IPS-15b (cell line): ENCODE results near the gene CERS6.

Source experiments
- H3K27me3 ChIP-seq: one replicate; pipeline ENCODE4 v1.6.1; 2013; ENCODE audit warnings: low read length; ENCODE audit not compliant: control insufficient read depth, insufficient read depth
- H3K36me3 ChIP-seq: one replicate; pipeline ENCODE4 v1.6.1; 2013; ENCODE audit warnings: low read length; ENCODE audit not compliant: control insufficient read depth, insufficient read depth
- H3K4me1 ChIP-seq: one replicate; pipeline ENCODE4 v1.6.1; 2013; ENCODE audit warnings: mild to moderate bottlenecking, low read length; ENCODE audit not compliant: control insufficient read depth, insufficient read depth
- H3K4me3 ChIP-seq: one replicate; pipeline ENCODE4 v1.5.1; 2013; ENCODE audit warnings: low read depth, low read length
- H3K9ac ChIP-seq: one replicate; pipeline ENCODE4 v1.6.1; 2013; ENCODE audit warnings: low read depth, mild to moderate bottlenecking, low read length
- H3K9me3 ChIP-seq: one replicate; pipeline ENCODE4 v1.6.1; 2013; ENCODE audit warnings: mild to moderate bottlenecking, low read length; ENCODE audit not compliant: control insufficient read depth, insufficient read depth

Gene CERS6

GRCh38 chr2:168773128-168773527 lies 317.1 kb downstream of the CERS6 start:
- H3K27me3 ChIP-seq = no peaks in the 10 kb centered on the region
- no peak overlapping the region for H3K9ac ChIP-seq
- H3K4me3 ChIP-seq = no peak overlapping the region
- H3K4me1 ChIP-seq = peaks cover 6% of the 10 kb centered on the region
- no peaks in the 10 kb centered on the region for H3K36me3 ChIP-seq
- H3K9me3 ChIP-seq = no peaks in the 10 kb centered on the region

DNA sequence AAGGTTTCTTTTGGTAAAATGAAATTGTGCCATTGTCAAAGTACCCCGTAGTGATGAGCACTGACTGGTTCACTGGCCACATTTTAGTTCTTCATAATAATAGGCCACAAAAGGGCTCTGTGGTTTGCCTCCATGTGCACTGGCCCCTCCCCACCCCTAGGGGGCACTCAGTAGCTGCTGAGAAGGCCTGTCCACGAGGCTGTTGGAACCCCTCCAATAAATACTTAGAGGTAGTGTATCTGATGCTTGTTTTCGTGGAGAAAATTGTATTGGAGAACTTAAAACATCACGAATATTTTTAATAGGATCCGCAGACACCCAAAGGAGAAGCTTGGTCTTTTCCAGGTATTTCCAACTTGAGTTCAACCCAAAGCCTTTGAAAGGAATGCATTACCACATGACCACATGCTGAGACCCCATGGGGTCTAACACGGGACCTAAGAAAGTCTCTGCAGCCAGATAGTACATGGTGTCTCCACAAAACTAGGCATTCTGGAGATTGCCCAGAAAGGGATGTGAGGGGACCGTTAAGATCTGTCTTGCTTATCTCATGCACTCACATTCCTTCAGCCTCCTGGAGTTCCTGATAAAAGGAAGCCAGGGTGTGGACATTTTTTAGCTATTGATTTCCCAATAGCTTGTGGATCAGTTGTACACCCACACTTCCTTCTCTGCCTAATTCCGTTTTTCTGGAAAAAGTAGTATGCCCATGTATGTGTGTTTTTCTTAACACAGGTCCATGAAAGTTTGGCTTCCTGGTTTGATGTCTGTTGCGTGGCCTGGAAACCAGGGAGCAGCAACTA lies 317.8 kb downstream of the CERS6 start:
- Histone ChIP-seq H3K9me3 (no peaks in the 10 kb centered on the region), H3K9ac (no peak overlapping the region), H3K27me3 (no peaks in the 10 kb centered on the region), H3K4me3 (no peak overlapping the region), H3K36me3 (no peaks in the 10 kb centered on the region), H3K4me1 (peaks cover 6% of the 10 kb centered on the region)

DNA sequence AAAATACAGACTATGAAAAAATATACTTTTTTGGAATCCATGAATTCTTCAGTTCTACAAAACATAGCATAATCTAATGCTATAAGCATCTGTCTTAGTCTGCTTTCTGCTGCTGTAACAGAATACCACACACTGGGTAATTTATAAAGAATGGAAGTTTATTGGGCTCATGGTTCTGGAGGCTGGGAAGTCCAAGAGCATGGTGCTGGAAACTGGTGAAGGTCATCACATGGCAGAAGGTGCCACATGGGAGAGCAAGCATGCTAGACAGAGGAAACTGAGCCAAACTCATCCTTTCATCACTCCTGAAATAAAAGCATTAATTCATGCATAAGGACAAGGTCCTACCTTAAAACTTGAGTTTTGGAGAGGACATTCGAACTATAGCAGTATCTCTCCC lies 319.8 kb downstream of the CERS6 start:
- no peaks in the 10 kb centered on the region for H3K36me3 ChIP-seq
- no peaks in the 10 kb centered on the region for H3K27me3 ChIP-seq
- no peak overlapping the region for H3K9ac ChIP-seq
- no peak overlapping the region for H3K4me3 ChIP-seq
- no peaks in the 10 kb centered on the region for H3K9me3 ChIP-seq
- H3K4me1 ChIP-seq = peaks cover 11% of the 10 kb centered on the region

GRCh38 chr2:168780669-168781071 lies 324.6 kb downstream of the CERS6 start:
- H3K9ac ChIP-seq = no peak overlapping the region
- no peaks in the 10 kb centered on the region for H3K9me3 ChIP-seq
- no peak overlapping the region for H3K4me3 ChIP-seq
- no peaks in the 10 kb centered on the region for H3K36me3 ChIP-seq
- no peaks in the 10 kb centered on the region for H3K27me3 ChIP-seq
- H3K4me1 ChIP-seq = peaks cover 22% of the 10 kb centered on the region

DNA sequence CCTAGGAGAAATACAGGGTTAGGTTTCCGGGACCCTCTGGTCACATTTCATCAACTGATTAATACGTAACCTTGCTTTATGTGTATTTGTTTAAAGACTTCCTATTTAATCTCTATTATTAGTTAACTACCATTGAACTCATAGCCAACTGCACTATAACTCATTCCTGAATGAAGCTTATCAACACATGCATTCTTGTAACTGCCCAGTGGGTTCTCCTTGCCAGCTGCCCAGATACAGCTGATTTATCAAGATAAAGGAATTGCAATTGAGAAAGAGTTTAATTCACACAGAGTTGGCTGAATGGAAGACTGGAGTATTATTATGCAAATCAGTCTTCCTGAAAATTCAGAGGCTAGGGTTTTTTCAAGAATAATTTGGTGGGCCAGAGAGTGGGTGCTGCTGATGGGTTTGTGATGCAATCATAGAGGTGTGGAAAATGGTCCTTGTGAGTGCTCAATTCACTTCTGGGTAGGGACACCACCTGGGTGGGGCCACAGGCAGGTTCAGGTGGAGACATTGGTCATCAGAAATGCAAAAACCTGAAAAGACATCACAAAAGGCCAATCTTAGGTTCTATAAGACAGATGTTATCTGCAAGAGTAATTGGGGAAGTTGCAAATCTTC lies 325.2 kb downstream of the CERS6 start:
- Histone ChIP-seq H3K27me3 (no peaks in the 10 kb centered on the region), H3K4me1 (peaks cover 22% of the 10 kb centered on the region), H3K36me3 (no peaks in the 10 kb centered on the region), H3K4me3 (no peak overlapping the region), H3K9me3 (no peaks in the 10 kb centered on the region), H3K9ac (no peak overlapping the region)

GRCh38 chr2:168782271-168782670 lies 326.2 kb downstream of the CERS6 start:
- Histone ChIP-seq H3K9me3 (no peaks in the 10 kb centered on the region), H3K9ac (no peak overlapping the region), H3K4me3 (no peak overlapping the region), H3K36me3 (no peaks in the 10 kb centered on the region), H3K4me1 (peaks cover 22% of the 10 kb centered on the region), H3K27me3 (no peaks in the 10 kb centered on the region)

DNA sequence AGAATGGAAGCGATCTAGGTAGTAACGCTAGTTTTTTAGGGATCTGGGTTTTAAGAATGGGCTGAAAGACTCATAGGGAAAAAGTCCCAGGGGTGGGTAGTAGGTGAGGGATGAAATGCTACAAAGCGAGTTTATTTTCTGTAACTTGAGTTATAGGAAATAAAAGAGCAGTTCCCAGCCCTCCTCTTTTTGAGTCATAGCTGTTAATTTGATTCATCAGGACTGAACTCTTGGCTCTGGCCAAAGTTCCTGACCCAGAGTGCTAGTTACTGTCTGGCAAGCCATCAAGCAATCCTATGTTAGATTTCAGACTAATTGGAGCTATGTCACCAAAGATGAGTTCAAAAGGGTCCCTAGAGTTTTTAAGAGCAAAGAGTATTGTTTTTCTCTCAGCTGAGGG lies 328.9 kb downstream of the CERS6 start:
- H3K4me3 ChIP-seq = no peak overlapping the region
- no peaks in the 10 kb centered on the region for H3K27me3 ChIP-seq
- peaks cover 22% of the 10 kb centered on the region for H3K4me1 ChIP-seq
- H3K9me3 ChIP-seq = no peaks in the 10 kb centered on the region
- H3K36me3 ChIP-seq = no peaks in the 10 kb centered on the region
- H3K9ac ChIP-seq = no peak overlapping the region

GRCh38 chr2:168787098-168787781 lies 331.2 kb downstream of the CERS6 start:
- Histone ChIP-seq H3K27me3 (no peaks in the 10 kb centered on the region), H3K36me3 (no peaks in the 10 kb centered on the region), H3K4me3 (no peak overlapping the region)

DNA sequence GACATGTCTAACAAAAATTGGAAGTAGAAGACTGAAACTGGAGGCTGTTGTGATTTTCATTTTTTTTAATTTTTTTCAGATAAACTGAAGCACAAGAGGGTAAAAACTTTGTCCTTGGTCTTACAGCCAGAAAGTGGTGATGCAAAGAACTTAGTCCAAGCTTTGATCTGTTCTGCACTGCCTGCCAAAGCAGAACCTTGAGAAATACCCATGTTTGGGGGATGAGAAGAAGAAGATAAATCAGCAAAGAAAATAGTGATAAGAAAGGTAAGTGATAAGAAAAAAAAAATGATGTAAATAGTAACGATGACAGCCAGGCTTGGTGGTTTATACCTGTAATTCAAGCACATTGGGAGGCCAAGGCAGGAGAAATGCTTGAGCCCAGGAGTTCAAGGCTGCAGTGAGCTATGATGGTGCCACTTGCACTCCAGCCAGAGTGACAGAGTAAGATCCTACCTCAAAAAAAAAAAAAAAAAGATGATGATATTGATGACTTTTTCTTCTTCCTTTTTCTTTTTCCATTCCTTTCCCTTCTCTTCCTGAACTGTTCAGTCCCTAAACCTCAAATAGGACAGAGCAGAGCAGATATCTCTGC lies 331.8 kb downstream of the CERS6 start:
- no peak overlapping the region for H3K4me3 ChIP-seq
- no peak overlapping the region for H3K9ac ChIP-seq

More at GRCh38 chr2:168787098-168787781, 331.2 kb downstream of the CERS6 start:
- H3K9ac ChIP-seq = no peak overlapping the region
- no peaks in the 10 kb centered on the region for H3K9me3 ChIP-seq
- H3K4me1 ChIP-seq = peaks cover 4% of the 10 kb centered on the region

DNA sequence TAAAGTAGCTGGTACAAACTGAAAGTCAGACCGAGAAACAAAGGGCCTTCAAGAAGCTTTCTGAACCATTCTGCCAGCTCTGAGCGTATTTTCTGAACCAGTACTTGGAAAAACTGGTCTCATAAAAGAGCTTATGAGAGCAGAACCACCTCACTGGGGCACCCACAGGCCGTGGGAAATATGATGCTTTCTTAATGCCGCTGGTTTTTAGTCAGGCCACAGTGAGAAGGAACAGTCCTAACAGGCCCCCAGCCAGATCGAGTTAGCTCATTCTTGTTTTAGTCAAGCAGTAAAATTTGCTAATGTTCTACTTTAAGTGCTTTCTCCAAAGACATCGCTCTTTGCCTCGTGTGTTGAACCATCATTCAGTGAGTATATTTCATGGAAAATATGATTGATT lies 333.7 kb downstream of the CERS6 start:
- Histone ChIP-seq H3K27me3 (no peaks in the 10 kb centered on the region), H3K9me3 (no peaks in the 10 kb centered on the region), H3K4me1 (no peaks in the 10 kb centered on the region), H3K9ac (no peak overlapping the region), H3K4me3 (no peak overlapping the region), H3K36me3 (no peaks in the 10 kb centered on the region)

More for the DNA sequence above, 331.8 kb downstream of the CERS6 start:
- Histone ChIP-seq H3K9me3 (no peaks in the 10 kb centered on the region), H3K4me1 (peaks cover 4% of the 10 kb centered on the region), H3K36me3 (no peaks in the 10 kb centered on the region), H3K27me3 (no peaks in the 10 kb centered on the region)

GRCh38 chr2:168790226-168790902 lies 334.3 kb downstream of the CERS6 start:
- no peaks in the 10 kb centered on the region for H3K27me3 ChIP-seq
- no peak overlapping the region for H3K9ac ChIP-seq
- H3K4me3 ChIP-seq = no peak overlapping the region
- H3K9me3 ChIP-seq = no peaks in the 10 kb centered on the region
- H3K4me1 ChIP-seq = no peaks in the 10 kb centered on the region
- no peaks in the 10 kb centered on the region for H3K36me3 ChIP-seq
